NOMO-1 (cell line): ENCODE measurements around the gene CIROP.

Experiments used
- DNase-seq, 2 experiments: peaks; one replicate each; lab custom pipeline; 2025; ENCODE audit not compliant: unreplicated experiment in 2 of 2; lab: John Stamatoyannopoulos, UW

Gene CIROP

GRCh38 chr14:23054000-23054811 lies 50.6 kb downstream of the CIROP start:
- DNase-seq: no peak

DNA sequence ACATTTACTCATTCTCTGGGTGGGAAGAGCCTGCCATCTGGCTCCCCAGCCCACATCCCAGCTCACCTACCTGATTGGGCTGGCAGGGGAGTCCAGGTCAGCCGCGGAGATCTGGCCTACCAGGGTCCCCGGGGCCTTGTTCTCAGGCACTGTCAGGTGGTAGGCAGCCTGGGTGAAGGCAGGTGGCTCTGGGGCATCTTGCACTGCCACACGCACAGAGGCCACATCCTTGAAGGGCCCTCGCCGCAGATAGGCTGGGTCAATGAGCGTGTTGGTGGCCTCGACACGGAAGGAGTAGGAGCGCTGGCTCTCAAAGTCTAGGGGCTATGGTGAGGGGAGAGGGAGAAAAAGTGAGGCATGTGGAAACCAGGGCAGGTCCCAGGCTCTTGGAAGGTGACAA lies 51.4 kb downstream of the CIROP start:
- DNase-seq: no peak

DNA sequence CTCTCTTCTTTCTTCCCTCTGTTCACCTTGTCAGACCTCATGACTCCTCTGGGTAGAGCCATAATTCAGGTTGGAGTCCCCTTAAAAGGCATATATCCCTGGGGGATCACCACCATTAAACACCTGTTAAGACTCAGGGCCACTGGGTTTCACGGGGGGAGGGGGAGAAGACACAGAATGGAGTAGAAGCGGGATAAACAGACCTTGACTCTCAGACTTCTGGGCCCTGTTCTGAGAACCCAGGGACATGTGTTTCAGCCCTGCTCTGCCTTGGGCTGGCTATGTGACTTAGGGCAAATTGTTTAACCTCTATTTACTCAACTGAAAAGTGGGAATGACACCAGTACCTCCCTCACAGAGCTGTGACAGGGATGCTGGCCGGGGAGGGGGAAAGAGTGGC lies 52.1 kb downstream of the CIROP start:
- no peak for DNase-seq

GRCh38 chr14:23052182-23052623 lies 52.6 kb downstream of the CIROP start:
- no peak for DNase-seq

GRCh38 chr14:23051141-23052057 lies 53.4 kb downstream of the CIROP start:
- DNase-seq: no peak
